BE2C (cell line): ENCODE measurements around the gene DYNC1I2.

Experiments used
- DNase-seq: peaks from one replicate; pipeline ENCODE4 v3.0.0-alpha.2; 2020
- H3K27me3 ChIP-seq: fragments of 250-450 bp; sonication (Bioruptor Pico); 2 replicates; pipeline ENCODE4 v1.5.1; 2020; ENCODE audit warnings: mild to moderate bottlenecking
- H3K36me3 ChIP-seq: fragments of 250-450 bp; sonication (Bioruptor Pico); 2 replicates; pipeline ENCODE4 v1.5.1; 2020; ENCODE audit warnings: mild to moderate bottlenecking
- H3K4me1 ChIP-seq: fragments of 250-450 bp; sonication (Bioruptor Pico); 2 replicates; pipeline ENCODE4 v1.5.1; 2020
- H3K4me3 ChIP-seq: 2 replicates; pipeline ENCODE4 v1.5.1; 2011; ENCODE audit warnings: low read depth, low read length
- H3K9me3 ChIP-seq: fragments of 250-450 bp; sonication (Bioruptor Pico); 2 replicates; pipeline ENCODE4 v1.5.1; 2020
- CTCF ChIP-seq: IDR thresholded peaks from 2 replicates; pipeline ENCODE4 v1.5.1; 2012; ENCODE audit warnings: mild to moderate bottlenecking, low read depth, low read length

The DYNC1I2 gene

GRCh38 chr2:171735991-171736710 is 48.9 kb downstream of the DYNC1I2 start:
- no peaks in the 10 kb centered on the region for H3K4me1 ChIP-seq
- no peaks in the 10 kb centered on the region for H3K36me3 ChIP-seq
- no peak for TF ChIP-seq CTCF
- H3K9me3 ChIP-seq: no peaks in the 10 kb centered on the region
- no peak overlapping the region for H3K4me3 ChIP-seq
- no peaks in the 10 kb centered on the region for H3K27me3 ChIP-seq
- no peak for DNase-seq

- no peaks in the 10 kb centered on the region for H3K27me3 ChIP-seq
- H3K4me1 ChIP-seq: no peaks in the 10 kb centered on the region
- no peak for TF ChIP-seq CTCF
- no peaks in the 10 kb centered on the region for H3K9me3 ChIP-seq
- DNase-seq: no peak
- H3K4me3 ChIP-seq: no peak overlapping the region
- no peaks in the 10 kb centered on the region; the same call in 1 of the 2 replicates for H3K36me3 ChIP-seq
These were observed 53.9 kb downstream of the DYNC1I2 start for GRCh38 chr2:171741189-171741588.

- Histone ChIP-seq H3K27me3 (no peaks in the 10 kb centered on the region), H3K4me3 (no peak overlapping the region), H3K36me3 (no peaks in the 10 kb centered on the region; the same call in 1 of the 2 replicates), H3K4me1 (no peaks in the 10 kb centered on the region), H3K9me3 (no peaks in the 10 kb centered on the region)
- DNase-seq: no peak
- no peak for TF ChIP-seq CTCF
These were observed 55.5 kb downstream of the DYNC1I2 start for GRCh38 chr2:171742760-171743159.

- H3K9me3 ChIP-seq: no peaks in the 10 kb centered on the region
- H3K4me1 ChIP-seq: no peaks in the 10 kb centered on the region
- no peak overlapping the region for H3K4me3 ChIP-seq
- H3K27me3 ChIP-seq: no peaks in the 10 kb centered on the region
- DNase-seq: no peak
- TF ChIP-seq CTCF: no peak
- H3K36me3 ChIP-seq: no peaks in the 10 kb centered on the region; the same call in 1 of the 2 replicates
These were observed 57.9 kb downstream of the DYNC1I2 start for GRCh38 chr2:171745141-171745540.

GRCh38 chr2:171745806-171746205 is 58.5 kb downstream of the DYNC1I2 start:
- Histone ChIP-seq H3K36me3 (no peaks in the 10 kb centered on the region; the same call in 1 of the 2 replicates), H3K9me3 (no peaks in the 10 kb centered on the region)
- no peak for TF ChIP-seq CTCF

GRCh38 chr2:171747371-171747770 is 60.1 kb downstream of the DYNC1I2 start:
- no peak for DNase-seq
- Histone ChIP-seq H3K9me3 (no peaks in the 10 kb centered on the region), H3K4me1 (no peaks in the 10 kb centered on the region), H3K27me3 (no peaks in the 10 kb centered on the region), H3K4me3 (no peak overlapping the region), H3K36me3 (no peaks in the 10 kb centered on the region; the same call in 1 of the 2 replicates)
- no peak for TF ChIP-seq CTCF

More at GRCh38 chr2:171745806-171746205, 58.5 kb downstream of the DYNC1I2 start:
- no peak for DNase-seq
- Histone ChIP-seq H3K4me3 (no peak overlapping the region), H3K4me1 (no peaks in the 10 kb centered on the region), H3K27me3 (no peaks in the 10 kb centered on the region)
